MCF 10A (cell line): ENCODE data around the gene HEBP1. TPM values are rescaled to one million over a fixed set of nuclear protein-coding genes. Genes with fewer than 3 reads are reported as not detected.

Experiments used
- BruUV-seq: library from RNA; stranded (reverse); fragments of 400-500 nt; replicated peaks from 2 replicates; lab custom pipeline; 2021; lab: Mats Ljungman, UMichigan
- CTCF ChIA-PET: fragments of 300-600 bp; sonication (Branson Sonifier 250); formaldehyde crosslinking; extraction: SDS; loops from one replicate; lab custom pipeline; 2021; ENCODE audit warnings: antibody characterized with exemption, inconsistent platforms; lab: Yijun Ruan, JAX
- POLR2A ChIA-PET: fragments of 300-600, 350-650 bp; sonication (Branson Sonifier 250); formaldehyde crosslinking; extraction: SDS; loops from one replicate; lab custom pipeline; 2020; ENCODE audit warnings: antibody characterized with exemption, inconsistent platforms; lab: Yijun Ruan, JAX
- DNase-seq: peaks from one replicate; pipeline ENCODE4 v3.0.0-alpha.2; 2018; ENCODE audit not compliant: unreplicated experiment
- H3K27ac Mint-ChIP-seq: one replicate; pipeline ENCODE4 v1.8.0; 2022; ENCODE audit warnings: mild to moderate bottlenecking, low read depth, mixed read lengths; ENCODE audit not compliant: unreplicated experiment
- H3K27me3 Mint-ChIP-seq: one replicate; pipeline ENCODE4 v1.8.0; 2022; ENCODE audit warnings: mixed read lengths; ENCODE audit not compliant: insufficient read depth, unreplicated experiment
- H3K36me3 Mint-ChIP-seq: one replicate; pipeline ENCODE4 v1.8.0; 2022; ENCODE audit warnings: mild to moderate bottlenecking, moderate library complexity, mixed read lengths; ENCODE audit not compliant: insufficient read depth, unreplicated experiment
- H3K4me1 Mint-ChIP-seq: one replicate; pipeline ENCODE4 v1.8.0; 2022; ENCODE audit warnings: mixed read lengths; ENCODE audit not compliant: insufficient read depth, unreplicated experiment
- H3K4me3 Mint-ChIP-seq: one replicate; pipeline ENCODE4 v1.8.0; 2022; ENCODE audit warnings: mild to moderate bottlenecking, moderate library complexity, mixed read lengths; ENCODE audit not compliant: unreplicated experiment
- H3K9me3 Mint-ChIP-seq: one replicate; pipeline ENCODE4 v1.8.0; 2022; ENCODE audit warnings: mixed read lengths; ENCODE audit not compliant: unreplicated experiment
- intact Hi-C: fragments of 100-400 bp; cut with micrococcal nuclease; formaldehyde crosslinking; loops from 2 replicates; pipeline ENCODE4 v1.14.1; 2022
- total RNA-seq: library from RNA; stranded (reverse); gene quantifications from 2 replicates; pipeline ENCODE4 v1.2.3, GENCODE V29; 2022
- TF ChIP-seq, protein P1 (sequence below): fragments of 200-600 bp; IDR thresholded peaks from one replicate; pipeline ENCODE4 v1.8.0; 2022; ENCODE audit warnings: antibody characterized with exemption, mild to moderate bottlenecking; ENCODE audit not compliant: unreplicated experiment

Gene HEBP1
- total RNA-seq, 1 experiment from 2014 or later, result 30.8 TPM

DNA sequence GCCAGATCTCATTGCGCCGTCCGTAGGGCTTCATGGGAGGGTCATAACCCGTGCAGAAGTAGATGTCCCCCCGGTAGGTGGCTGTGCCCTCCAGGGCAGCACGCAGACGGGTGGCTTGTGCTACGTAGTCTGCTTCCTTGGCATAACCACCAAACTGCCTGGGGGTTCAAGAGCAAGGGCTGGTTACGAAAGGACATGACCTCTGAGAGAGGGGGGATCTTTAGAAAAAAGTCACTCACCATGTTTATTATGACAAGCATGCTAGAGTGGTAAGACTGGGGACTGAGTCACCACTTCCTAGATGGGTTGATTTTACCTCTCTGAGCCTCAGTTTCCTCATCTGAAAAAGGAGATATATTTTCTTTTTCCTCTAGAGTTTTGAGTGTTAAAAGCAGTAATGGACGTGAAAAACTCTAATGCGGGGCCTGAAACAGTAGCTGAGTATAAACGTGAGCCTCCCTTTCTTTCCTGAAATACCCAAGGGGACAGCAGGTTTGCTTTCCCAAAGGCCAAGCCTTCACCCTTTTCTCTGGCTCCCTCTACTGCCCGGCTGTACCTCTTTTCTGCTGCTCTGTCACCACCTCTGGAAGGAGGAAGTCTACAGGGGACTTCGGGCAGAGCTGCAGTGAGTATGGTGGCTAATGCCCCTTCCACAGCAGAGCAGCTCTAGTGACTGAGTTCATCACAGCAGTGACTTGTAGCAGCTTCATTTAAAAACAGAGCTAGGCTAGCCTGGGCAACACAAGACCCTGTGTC, 24.6 kb downstream of the HEBP1 start:
- TF ChIP-seq, protein P1, sequence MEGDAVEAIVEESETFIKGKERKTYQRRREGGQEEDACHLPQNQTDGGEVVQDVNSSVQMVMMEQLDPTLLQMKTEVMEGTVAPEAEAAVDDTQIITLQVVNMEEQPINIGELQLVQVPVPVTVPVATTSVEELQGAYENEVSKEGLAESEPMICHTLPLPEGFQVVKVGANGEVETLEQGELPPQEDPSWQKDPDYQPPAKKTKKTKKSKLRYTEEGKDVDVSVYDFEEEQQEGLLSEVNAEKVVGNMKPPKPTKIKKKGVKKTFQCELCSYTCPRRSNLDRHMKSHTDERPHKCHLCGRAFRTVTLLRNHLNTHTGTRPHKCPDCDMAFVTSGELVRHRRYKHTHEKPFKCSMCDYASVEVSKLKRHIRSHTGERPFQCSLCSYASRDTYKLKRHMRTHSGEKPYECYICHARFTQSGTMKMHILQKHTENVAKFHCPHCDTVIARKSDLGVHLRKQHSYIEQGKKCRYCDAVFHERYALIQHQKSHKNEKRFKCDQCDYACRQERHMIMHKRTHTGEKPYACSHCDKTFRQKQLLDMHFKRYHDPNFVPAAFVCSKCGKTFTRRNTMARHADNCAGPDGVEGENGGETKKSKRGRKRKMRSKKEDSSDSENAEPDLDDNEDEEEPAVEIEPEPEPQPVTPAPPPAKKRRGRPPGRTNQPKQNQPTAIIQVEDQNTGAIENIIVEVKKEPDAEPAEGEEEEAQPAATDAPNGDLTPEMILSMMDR, result peak; percentile 23
- ChIA-PET CTCF (interaction anchor here (0.5 to 4.8 kb wide), 28 partner anchors 10 to 1835 kb away, joined by 3 to 42 read pairs (median 4); partner anchors contain the start of genes FAM234B and GPRC5A), POLR2A (interaction anchor here (0.6 to 2.6 kb wide), 14 partner anchors 8 to 237 kb away, joined by 3 to 14 read pairs (median 4); partner anchors contain the start of gene GPRC5A)
- H3K9me3 Mint-ChIP-seq, result peaks cover 5% of the 10 kb centered on the region
- peaks cover 12% of the 10 kb centered on the region for H3K4me1 Mint-ChIP-seq
- BruUV-seq, result no TSS peak
- H3K27me3 Mint-ChIP-seq, result no peaks in the 10 kb centered on the region
- H3K36me3 Mint-ChIP-seq, result peaks cover 45% of the 10 kb centered on the region
- intact Hi-C loops, result loop anchor here (5.0 kb wide), 1 partner anchor 138 kb away; no protein-coding TSS in a partner anchor
- H3K4me3 Mint-ChIP-seq, result no peak overlapping the region
- peak; percentile 55 for DNase-seq
- peak overlapping the region; percentile 85 for H3K27ac Mint-ChIP-seq

DNA sequence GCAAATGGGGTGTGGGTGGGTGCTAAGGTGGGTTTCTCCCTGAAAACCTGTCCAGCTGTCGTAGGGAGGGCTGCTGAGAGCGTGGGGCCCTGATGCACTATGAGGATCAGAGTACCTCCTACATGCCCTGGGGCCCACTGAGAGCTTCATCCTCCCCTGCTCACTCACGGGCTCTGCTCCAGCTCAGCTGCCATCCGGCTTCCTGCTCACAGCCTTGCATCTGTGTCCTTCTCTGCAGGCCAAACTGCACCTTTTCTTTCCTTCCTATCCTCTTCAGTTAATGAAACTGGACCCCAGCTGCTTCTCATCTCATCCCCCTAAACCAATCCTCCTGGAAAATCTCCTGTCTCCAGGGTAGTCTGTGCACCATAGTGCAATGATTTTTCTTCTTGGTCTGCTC, 25.9 kb downstream of the HEBP1 start:
- no peak for DNase-seq
- H3K27me3 Mint-ChIP-seq, result no peaks in the 10 kb centered on the region
- intact Hi-C loops, result no loop called here
- ChIA-PET POLR2A (no interaction called here), CTCF (interaction anchor here (0.6 to 4.8 kb wide), 16 partner anchors 10 to 238 kb away, joined by 3 to 42 read pairs (median 3); no protein-coding TSS in a partner anchor)
- peaks cover 5% of the 10 kb centered on the region for H3K9me3 Mint-ChIP-seq
- peaks cover 12% of the 10 kb centered on the region for H3K4me1 Mint-ChIP-seq
- H3K27ac Mint-ChIP-seq, result no peak overlapping the region
- no peak overlapping the region for H3K4me3 Mint-ChIP-seq
- BruUV-seq, result no TSS peak
- H3K36me3 Mint-ChIP-seq, result peaks cover 45% of the 10 kb centered on the region
- TF ChIP-seq, protein P1, result no peak

DNA sequence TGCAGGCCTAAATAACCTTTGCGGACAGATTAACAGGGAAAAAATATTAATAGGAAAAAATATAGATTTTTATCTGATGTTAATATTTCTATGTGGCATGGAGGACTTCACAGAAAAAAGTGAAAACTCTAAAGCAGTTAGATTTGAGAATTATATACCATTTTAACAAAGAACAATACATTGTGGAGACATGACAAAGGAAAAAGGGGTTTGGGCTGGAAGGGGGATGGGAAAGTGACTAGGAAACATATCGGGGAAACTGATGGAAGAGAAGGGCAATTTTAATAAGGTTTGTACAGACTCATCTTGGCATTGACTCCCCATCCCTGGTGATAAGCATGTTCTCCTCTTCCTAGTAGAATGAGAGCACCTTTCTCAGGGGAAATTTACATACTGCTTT, 27.0 kb downstream of the HEBP1 start:
- CTCF ChIA-PET, result interaction anchor here (1.3 to 4.8 kb wide), 2 partner anchors 26 to 57 kb away, joined by 3 to 42 read pairs; no protein-coding TSS in a partner anchor
- BruUV-seq, result no TSS peak
- peaks cover 12% of the 10 kb centered on the region for H3K4me1 Mint-ChIP-seq
- H3K27me3 Mint-ChIP-seq, result no peaks in the 10 kb centered on the region
- no peak overlapping the region for H3K4me3 Mint-ChIP-seq
- peaks cover 45% of the 10 kb centered on the region for H3K36me3 Mint-ChIP-seq
- POLR2A ChIA-PET, result no interaction called here
- no peak overlapping the region for H3K27ac Mint-ChIP-seq
- intact Hi-C loops, result no loop called here
- H3K9me3 Mint-ChIP-seq, result peaks cover 5% of the 10 kb centered on the region
- DNase-seq, result no peak
- TF ChIP-seq, protein P1, result no peak

- no TSS peak for BruUV-seq
- H3K4me1 Mint-ChIP-seq, result no peaks in the 10 kb centered on the region
- peaks cover 2% of the 10 kb centered on the region for H3K36me3 Mint-ChIP-seq
- H3K27ac Mint-ChIP-seq, result no peak overlapping the region
- ChIA-PET CTCF (no interaction called here), POLR2A (no interaction called here)
- peaks cover 8% of the 10 kb centered on the region for H3K9me3 Mint-ChIP-seq
- H3K4me3 Mint-ChIP-seq, result no peak overlapping the region
- no peak for DNase-seq
- TF ChIP-seq, protein P1, result no peak
- intact Hi-C loops, result no loop called here
- no peaks in the 10 kb centered on the region for H3K27me3 Mint-ChIP-seq
Measured at GRCh38 chr12:12965836-12966235, 34.2 kb downstream of the HEBP1 start.
